ENCODE data around the gene RSF1.

RSF1 gene

GRCh38 chr11:77789061-77789730 lies 31.3 kb downstream of the RSF1 start:
- Histone ChIP-seq H3K4me1 (ENCODE audit: insufficient read depth, low read length) (no peaks in the 10 kb centered on the region; the same call in none of the 2 replicates), H3K9me3 (ENCODE audit: control insufficient read depth, insufficient read depth, low read length) (no peaks in the 10 kb centered on the region; the same call in 1 of the 2 replicates), H3K36me3 (ENCODE audit: insufficient read depth, low read length) (no peaks in the 10 kb centered on the region), H3K9ac (ENCODE audit: low read depth, low read length) (no peak overlapping the region)

- Histone ChIP-seq H3K9me3 (ENCODE audit: control insufficient read depth, insufficient read depth, low read length) (no peaks in the 10 kb centered on the region), H3K4me1 (ENCODE audit: insufficient read depth, low read length) (no peaks in the 10 kb centered on the region; the same call in none of the 2 replicates)
Observed at GRCh38 chr11:77784572-77784971, 36.0 kb downstream of the RSF1 start.

GRCh38 chr11:77783025-77783424 lies 37.5 kb downstream of the RSF1 start:
- Histone ChIP-seq H3K9ac (ENCODE audit: low read depth, low read length) (no peak overlapping the region), H3K9me3 (ENCODE audit: control insufficient read depth, insufficient read depth, low read length) (no peaks in the 10 kb centered on the region), H3K4me1 (ENCODE audit: insufficient read depth, low read length) (no peaks in the 10 kb centered on the region; the same call in 1 of the 2 replicates), H3K36me3 (ENCODE audit: insufficient read depth, low read length) (no peaks in the 10 kb centered on the region)

More at GRCh38 chr11:77784572-77784971, 36.0 kb downstream of the RSF1 start:
- Histone ChIP-seq H3K9ac (ENCODE audit: low read depth, low read length) (no peak overlapping the region), H3K36me3 (ENCODE audit: insufficient read depth, low read length) (no peaks in the 10 kb centered on the region)

- H3K4me1 ChIP-seq (ENCODE audit: insufficient read depth, low read length), result no peaks in the 10 kb centered on the region
- no peaks in the 10 kb centered on the region for H3K9me3 ChIP-seq (ENCODE audit: control insufficient read depth, insufficient read depth, low read length)
- H3K9ac ChIP-seq (ENCODE audit: low read depth, low read length), result no peak overlapping the region
- no peaks in the 10 kb centered on the region for H3K36me3 ChIP-seq (ENCODE audit: insufficient read depth, low read length)
Observed at GRCh38 chr11:77779935-77780334, 40.6 kb downstream of the RSF1 start.

GRCh38 chr11:77778549-77778948 lies 42.0 kb downstream of the RSF1 start:
- H3K9ac ChIP-seq (ENCODE audit: low read depth, low read length), result no peak overlapping the region

GRCh38 chr11:77778118-77778517 lies 42.4 kb downstream of the RSF1 start:
- no peaks in the 10 kb centered on the region for H3K4me1 ChIP-seq (ENCODE audit: insufficient read depth, low read length)
- H3K9ac ChIP-seq (ENCODE audit: low read depth, low read length), result no peak overlapping the region
- H3K36me3 ChIP-seq (ENCODE audit: insufficient read depth, low read length), result no peaks in the 10 kb centered on the region
- H3K9me3 ChIP-seq (ENCODE audit: control insufficient read depth, insufficient read depth, low read length), result no peaks in the 10 kb centered on the region

More at GRCh38 chr11:77778549-77778948, 42.0 kb downstream of the RSF1 start:
- Histone ChIP-seq H3K36me3 (ENCODE audit: insufficient read depth, low read length) (no peaks in the 10 kb centered on the region), H3K4me1 (ENCODE audit: insufficient read depth, low read length) (no peaks in the 10 kb centered on the region), H3K9me3 (ENCODE audit: control insufficient read depth, insufficient read depth, low read length) (no peaks in the 10 kb centered on the region)

GRCh38 chr11:77776455-77776854 lies 44.1 kb downstream of the RSF1 start:
- no peaks in the 10 kb centered on the region for H3K4me1 ChIP-seq (ENCODE audit: insufficient read depth, low read length)
- H3K9ac ChIP-seq (ENCODE audit: low read depth, low read length), result no peak overlapping the region
- no peaks in the 10 kb centered on the region for H3K9me3 ChIP-seq (ENCODE audit: control insufficient read depth, insufficient read depth, low read length)
- H3K36me3 ChIP-seq (ENCODE audit: insufficient read depth, low read length), result no peaks in the 10 kb centered on the region

GRCh38 chr11:77775936-77776335 lies 44.6 kb downstream of the RSF1 start:
- no peak overlapping the region for H3K9ac ChIP-seq (ENCODE audit: low read depth, low read length)
- H3K36me3 ChIP-seq (ENCODE audit: insufficient read depth, low read length), result no peaks in the 10 kb centered on the region

GRCh38 chr11:77771135-77771534 lies 49.4 kb downstream of the RSF1 start:
- Histone ChIP-seq H3K9ac (ENCODE audit: low read depth, low read length) (no peak overlapping the region), H3K4me1 (ENCODE audit: insufficient read depth, low read length) (no peaks in the 10 kb centered on the region), H3K9me3 (ENCODE audit: control insufficient read depth, insufficient read depth, low read length) (no peaks in the 10 kb centered on the region), H3K36me3 (ENCODE audit: insufficient read depth, low read length) (no peaks in the 10 kb centered on the region)

More at GRCh38 chr11:77775936-77776335, 44.6 kb downstream of the RSF1 start:
- H3K9me3 ChIP-seq (ENCODE audit: control insufficient read depth, insufficient read depth, low read length), result no peaks in the 10 kb centered on the region
- no peaks in the 10 kb centered on the region for H3K4me1 ChIP-seq (ENCODE audit: insufficient read depth, low read length)

- Histone ChIP-seq H3K4me1 (ENCODE audit: insufficient read depth, low read length) (no peaks in the 10 kb centered on the region), H3K36me3 (ENCODE audit: insufficient read depth, low read length) (no peaks in the 10 kb centered on the region), H3K9me3 (ENCODE audit: control insufficient read depth, insufficient read depth, low read length) (no peaks in the 10 kb centered on the region), H3K9ac (ENCODE audit: low read depth, low read length) (no peak overlapping the region)
Observed at GRCh38 chr11:77770629-77771028, 49.9 kb downstream of the RSF1 start.

GRCh38 chr11:77762426-77762825 lies 58.1 kb downstream of the RSF1 start:
- no peaks in the 10 kb centered on the region for H3K9me3 ChIP-seq (ENCODE audit: control insufficient read depth, insufficient read depth, low read length)
- H3K4me1 ChIP-seq (ENCODE audit: insufficient read depth, low read length), result no peaks in the 10 kb centered on the region
- H3K36me3 ChIP-seq (ENCODE audit: insufficient read depth, low read length), result peaks cover 3% of the 10 kb centered on the region; the same call in 1 of the 2 replicates
- no peak overlapping the region for H3K9ac ChIP-seq (ENCODE audit: low read depth, low read length)

- Histone ChIP-seq H3K4me1 (ENCODE audit: insufficient read depth, low read length) (no peaks in the 10 kb centered on the region), H3K9ac (ENCODE audit: low read depth, low read length) (no peak overlapping the region), H3K36me3 (ENCODE audit: insufficient read depth, low read length) (peaks cover 3% of the 10 kb centered on the region; the same call in 1 of the 2 replicates), H3K9me3 (ENCODE audit: control insufficient read depth, insufficient read depth, low read length) (no peaks in the 10 kb centered on the region)
Observed at GRCh38 chr11:77761491-77761890, 59.0 kb downstream of the RSF1 start.

GRCh38 chr11:77758331-77758730 lies 62.2 kb downstream of the RSF1 start:
- H3K4me1 ChIP-seq (ENCODE audit: insufficient read depth, low read length), result peaks cover 9% of the 10 kb centered on the region
- no peak overlapping the region for H3K9ac ChIP-seq (ENCODE audit: low read depth, low read length)
- H3K9me3 ChIP-seq (ENCODE audit: control insufficient read depth, insufficient read depth, low read length), result no peaks in the 10 kb centered on the region
- H3K36me3 ChIP-seq (ENCODE audit: insufficient read depth, low read length), result peaks cover 3% of the 10 kb centered on the region; the same call in 1 of the 2 replicates

GRCh38 chr11:77753230-77753629 lies 67.3 kb downstream of the RSF1 start:
- Histone ChIP-seq H3K9me3 (ENCODE audit: control insufficient read depth, insufficient read depth, low read length) (no peaks in the 10 kb centered on the region), H3K9ac (ENCODE audit: low read depth, low read length) (no peak overlapping the region), H3K36me3 (ENCODE audit: insufficient read depth, low read length) (no peaks in the 10 kb centered on the region), H3K4me1 (ENCODE audit: insufficient read depth, low read length) (peaks cover 36% of the 10 kb centered on the region)

GRCh38 chr11:77752516-77752915 lies 68.0 kb downstream of the RSF1 start:
- Histone ChIP-seq H3K9ac (ENCODE audit: low read depth, low read length) (no peak overlapping the region), H3K4me1 (ENCODE audit: insufficient read depth, low read length) (peaks cover 41% of the 10 kb centered on the region), H3K36me3 (ENCODE audit: insufficient read depth, low read length) (no peaks in the 10 kb centered on the region), H3K9me3 (ENCODE audit: control insufficient read depth, insufficient read depth, low read length) (no peaks in the 10 kb centered on the region)

All from ES-I3 (cell line).